ENCODE data around the gene SPOCD1.
"Not testable (repeated sequence)": the region's sequence is repeated elsewhere in the genome, so short reads cannot be mapped to it uniquely, and the experiment has no call there.

The SPOCD1 gene

GRCh38 chr1:31818206-31818605, 2.4 kb upstream of the SPOCD1 start:
- H3K4me3 ChIP-seq (ENCODE audit: low read depth, low read length): no peak overlapping the region
- no peak for DNase-seq (ENCODE audit: low read depth)
- TF ChIP-seq CTCF (IDR thresholded peaks at IDR 0.05; ENCODE audit: insufficient read depth, low read depth, low read length, missing control alignments): no peak

- peak; percentile 28 for DNase-seq (ENCODE audit: low read depth)
- not testable (repeated sequence) for H3K4me3 ChIP-seq (ENCODE audit: low read depth, low read length)
Measured at GRCh38 chr1:31816947-31817346, 1.1 kb upstream of the SPOCD1 start.

- not testable (repeated sequence) for DNase-seq (ENCODE audit: low read depth); H3K4me3 ChIP-seq (ENCODE audit: low read depth, low read length)
Measured at GRCh38 chr1:31816501-31816900, 679 bp upstream of the SPOCD1 start.

GRCh38 chr1:31815307-31815645, 546 bp downstream of the SPOCD1 start:
- H3K4me3 ChIP-seq (ENCODE audit: low read depth, low read length): no peak overlapping the region
- DNase-seq (ENCODE audit: low read depth): no peak
- no peak for TF ChIP-seq CTCF (IDR thresholded peaks at IDR 0.05; ENCODE audit: insufficient read depth, low read depth, low read length, missing control alignments)

- TF ChIP-seq CTCF (IDR thresholded peaks at IDR 0.05; ENCODE audit: insufficient read depth, low read depth, low read length, missing control alignments): no peak
- no peak for DNase-seq (ENCODE audit: low read depth)
- no peak overlapping the region for H3K4me3 ChIP-seq (ENCODE audit: low read depth, low read length)
Measured at GRCh38 chr1:31814631-31815306, 1.1 kb downstream of the SPOCD1 start.

- no peak for TF ChIP-seq CTCF (IDR thresholded peaks at IDR 0.05; ENCODE audit: insufficient read depth, low read depth, low read length, missing control alignments)
- no peak overlapping the region for H3K4me3 ChIP-seq (ENCODE audit: low read depth, low read length)
- no peak for DNase-seq (ENCODE audit: low read depth)
Measured at GRCh38 chr1:31814041-31814511, 1.7 kb downstream of the SPOCD1 start.

GRCh38 chr1:31812158-31812829, 3.5 kb downstream of the SPOCD1 start:
- H3K4me3 ChIP-seq (ENCODE audit: low read depth, low read length): no peak overlapping the region
- DNase-seq (ENCODE audit: low read depth): no peak
- no peak for TF ChIP-seq CTCF (IDR thresholded peaks at IDR 0.05; ENCODE audit: insufficient read depth, low read depth, low read length, missing control alignments)

GRCh38 chr1:31811605-31812004, 4.2 kb downstream of the SPOCD1 start:
- no peak overlapping the region for H3K4me3 ChIP-seq (ENCODE audit: low read depth, low read length)
- no peak for DNase-seq (ENCODE audit: low read depth)
- no peak for TF ChIP-seq CTCF (IDR thresholded peaks at IDR 0.05; ENCODE audit: insufficient read depth, low read depth, low read length, missing control alignments)

Measured in GM12865 (cell line).